AG04449 (cell line): ENCODE data around the gene SLC37A1.

Source experiments
- CTCF ChIA-PET: fragments of 350-600 bp; formaldehyde crosslinking; extraction: SDS; loops from one replicate; lab custom pipeline; 2021; ENCODE audit warnings: antibody characterized with exemption; lab: Yijun Ruan, JAX
- POLR2A ChIA-PET: fragments of 400-600, 350-600 bp; formaldehyde crosslinking; extraction: SDS; loops from one replicate; lab custom pipeline; 2020; ENCODE audit warnings: antibody characterized with exemption, inconsistent platforms; lab: Yijun Ruan, JAX
- DNase-seq: peaks from one replicate; pipeline ENCODE4 v3.0.0-alpha.2; 2010; ENCODE audit warnings: low read depth, low spot score
- H3K4me3 ChIP-seq: 2 replicates; pipeline ENCODE4 v1.5.1; 2011; ENCODE audit warnings: low read depth, mild to moderate bottlenecking, control low read depth, low read length
- CTCF ChIP-seq: IDR thresholded peaks from one replicate; pipeline ENCODE4 v1.5.1; 2011; ENCODE audit warnings: mild to moderate bottlenecking, moderate library complexity, low read length, control low read depth, inconsistent platforms; ENCODE audit not compliant: insufficient read depth; ENCODE audit errors: missing control alignments

The SLC37A1 gene

DNA sequence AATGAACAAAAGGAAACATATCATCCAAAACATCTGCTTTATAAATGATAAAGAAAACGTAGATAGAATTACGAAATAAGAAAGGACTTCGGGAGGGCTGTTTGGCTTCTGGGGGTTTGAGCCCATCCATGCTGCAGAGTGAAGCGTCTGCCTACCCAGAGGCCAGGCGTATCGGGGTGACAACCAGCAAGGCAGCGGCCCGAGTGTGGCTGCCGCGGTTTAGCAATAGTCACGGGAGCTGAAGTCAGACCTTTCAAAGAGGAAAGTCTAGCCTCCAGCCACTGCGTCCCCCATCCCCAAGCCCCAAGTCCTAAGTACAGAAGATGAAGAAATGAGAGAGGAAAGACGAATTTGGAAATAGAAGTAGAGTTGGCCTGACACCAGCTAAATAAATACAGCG, 8.6 kb downstream of the SLC37A1 start:
- H3K4me3 ChIP-seq: no peak overlapping the region
- TF ChIP-seq CTCF: no peak
- POLR2A ChIA-PET: no interaction called here
- CTCF ChIA-PET: no interaction called here
- no peak for DNase-seq

DNA sequence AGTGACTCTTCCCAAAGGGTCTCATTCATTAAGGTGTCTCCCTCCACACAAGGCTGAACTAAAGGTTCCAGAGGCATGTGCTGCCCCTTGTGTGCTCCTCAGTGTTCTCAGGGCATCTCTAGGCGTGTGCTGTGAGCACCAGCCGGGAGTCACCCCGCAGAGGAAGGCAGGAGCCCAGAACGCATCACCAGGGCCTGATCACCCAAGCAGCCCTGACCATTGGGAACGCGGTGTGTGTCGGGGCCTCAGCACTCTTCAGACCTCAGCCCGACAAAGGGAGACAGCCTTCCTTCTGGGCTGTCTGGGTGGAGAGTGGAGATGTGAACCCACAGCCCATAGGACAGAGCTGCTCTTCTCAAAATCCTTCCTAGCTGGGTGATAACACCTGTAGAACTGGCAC, 9.1 kb downstream of the SLC37A1 start:
- POLR2A ChIA-PET: no interaction called here

GRCh38 chr21:42523211-42523610, 9.6 kb downstream of the SLC37A1 start:
- CTCF ChIA-PET: no interaction called here

More for the DNA sequence above, 9.1 kb downstream of the SLC37A1 start:
- DNase-seq: no peak
- no peak for TF ChIP-seq CTCF
- CTCF ChIA-PET: no interaction called here
- no peak overlapping the region for H3K4me3 ChIP-seq

DNA sequence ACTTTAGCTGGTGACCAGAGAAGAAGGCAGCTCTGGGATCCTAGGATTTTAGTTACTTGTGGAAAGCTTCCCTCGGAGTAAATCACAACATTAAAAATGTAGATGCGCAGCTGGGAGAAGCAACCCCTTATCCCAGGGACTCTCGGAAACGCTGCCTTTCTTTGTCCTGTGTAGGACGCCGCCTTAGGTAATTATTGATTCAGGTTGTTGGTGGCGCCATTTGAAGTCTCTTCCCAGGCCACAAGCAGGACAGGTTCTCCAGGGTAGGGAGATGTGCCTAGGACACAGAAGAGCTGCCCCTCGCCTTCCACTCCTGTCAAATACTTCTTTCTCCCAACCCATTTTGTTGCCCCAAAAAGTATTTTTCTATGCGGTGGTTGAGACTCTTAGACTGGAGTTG, 10.3 kb downstream of the SLC37A1 start:
- no peak for DNase-seq
- POLR2A ChIA-PET: no interaction called here
- no peak for TF ChIP-seq CTCF
- CTCF ChIA-PET: no interaction called here
- no peak overlapping the region for H3K4me3 ChIP-seq

More at GRCh38 chr21:42523211-42523610, 9.6 kb downstream of the SLC37A1 start:
- no peak for DNase-seq
- no peak overlapping the region for H3K4me3 ChIP-seq
- no peak for TF ChIP-seq CTCF
- POLR2A ChIA-PET: no interaction called here

DNA sequence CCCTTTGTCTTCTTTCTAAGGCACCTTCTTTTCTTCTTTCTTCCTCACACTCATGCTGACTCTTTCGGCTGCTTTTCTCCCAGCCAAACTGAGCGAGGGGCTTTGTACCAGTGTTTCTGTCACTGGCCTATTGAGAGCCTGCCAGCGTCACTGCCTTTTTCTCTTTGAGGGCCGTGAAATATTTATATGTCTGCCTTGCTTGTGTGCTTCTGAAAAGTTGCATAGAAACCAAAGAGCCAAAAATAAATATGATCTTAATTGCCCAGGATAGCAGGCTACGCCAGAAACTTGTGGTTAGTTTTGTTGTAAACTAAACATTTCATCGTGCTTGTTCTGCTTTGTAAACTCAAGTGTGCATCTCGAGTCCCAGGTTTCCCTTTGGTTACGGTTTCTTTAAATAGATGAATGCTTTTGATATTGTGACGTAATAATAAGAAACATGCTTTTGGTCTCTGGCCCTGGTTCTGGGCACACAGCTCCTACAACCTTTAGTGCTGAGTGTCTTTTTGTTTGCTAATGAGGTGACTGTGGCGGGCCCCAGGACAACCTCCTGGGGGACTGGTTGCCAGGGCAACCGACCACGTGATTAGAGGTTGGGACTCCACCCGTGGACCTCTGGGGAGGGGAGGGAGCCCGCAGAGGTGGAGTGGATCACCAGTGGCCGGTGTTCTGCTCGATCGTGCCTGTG, 10.8 kb downstream of the SLC37A1 start:
- POLR2A ChIA-PET: no interaction called here
- no peak for DNase-seq
- H3K4me3 ChIP-seq: no peak overlapping the region
- TF ChIP-seq CTCF: no peak
- CTCF ChIA-PET: no interaction called here

- TF ChIP-seq CTCF: no peak
- DNase-seq: no peak
- ChIA-PET CTCF (no interaction called here), POLR2A (no interaction called here)
- no peak overlapping the region for H3K4me3 ChIP-seq
These were observed 11.5 kb downstream of the SLC37A1 start for GRCh38 chr21:42525029-42525581.
